ENCODE data around the gene TMED10.
"Not testable (repeated sequence)": the region's sequence is repeated elsewhere in the genome, so short reads cannot be mapped to it uniquely, and the experiment has no call there.

Gene TMED10

DNA sequence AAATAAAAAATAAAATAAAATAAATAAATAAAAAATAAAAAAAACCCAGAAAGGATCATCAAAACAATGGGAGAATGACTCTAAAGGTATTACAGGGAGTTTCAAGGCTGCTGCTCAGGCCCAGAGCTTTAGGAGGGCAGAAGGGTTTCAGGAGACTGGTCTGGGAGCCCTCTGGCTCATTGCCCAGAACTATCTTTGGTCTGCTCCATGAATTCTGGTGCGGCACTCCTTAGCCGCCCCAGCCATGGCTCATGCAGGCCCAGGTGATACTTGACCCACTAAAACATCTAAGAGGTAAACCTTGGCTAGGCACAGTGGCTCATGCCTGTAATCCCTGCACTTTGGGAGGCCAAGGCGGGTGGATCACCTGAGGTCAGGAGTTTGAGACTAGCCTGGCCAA, 14.7 kb upstream of the TMED10 start:
- DNase-seq = no peak

- DNase-seq = no peak
Measured at GRCh38 chr14:75190023-75190422, 13.6 kb upstream of the TMED10 start.

DNA sequence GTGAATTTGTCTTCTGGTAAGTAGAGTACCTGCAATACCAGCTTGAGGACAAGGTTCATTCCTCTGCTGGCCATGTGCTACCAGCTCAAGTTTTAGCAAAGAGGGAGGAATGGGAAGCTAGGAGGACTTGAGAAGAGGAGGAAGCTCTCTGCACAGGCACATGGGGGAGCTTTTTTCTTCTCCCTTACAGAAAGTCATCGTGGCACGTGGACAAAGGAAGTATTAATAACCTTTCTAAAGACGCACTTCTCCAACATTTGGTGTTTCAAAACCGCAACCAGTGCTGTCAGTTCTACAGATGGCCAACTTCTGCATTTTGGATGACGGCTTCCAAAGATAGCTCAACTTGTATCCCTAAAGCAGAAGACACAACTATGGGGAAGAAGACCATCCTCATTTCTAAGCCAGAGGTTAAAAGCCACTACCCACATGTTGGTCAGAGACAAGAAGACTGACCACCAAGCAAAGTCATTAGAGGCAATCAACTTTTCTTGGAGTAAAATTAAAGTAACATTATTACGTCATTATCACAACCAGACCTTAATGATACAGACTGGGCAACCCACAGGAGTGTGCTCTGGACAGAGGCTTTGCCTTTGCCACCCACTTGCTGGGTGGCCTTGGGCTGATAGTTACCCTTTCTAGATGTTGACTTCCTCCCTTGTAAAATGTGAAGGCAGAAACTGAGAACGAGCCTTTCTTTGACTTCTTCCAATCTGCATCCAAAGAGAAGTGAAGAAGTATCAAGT, 12.3 kb upstream of the TMED10 start:
- DNase-seq = peak in 9 of 51 donors; percentile 4 to 51 (median 17)

DNA sequence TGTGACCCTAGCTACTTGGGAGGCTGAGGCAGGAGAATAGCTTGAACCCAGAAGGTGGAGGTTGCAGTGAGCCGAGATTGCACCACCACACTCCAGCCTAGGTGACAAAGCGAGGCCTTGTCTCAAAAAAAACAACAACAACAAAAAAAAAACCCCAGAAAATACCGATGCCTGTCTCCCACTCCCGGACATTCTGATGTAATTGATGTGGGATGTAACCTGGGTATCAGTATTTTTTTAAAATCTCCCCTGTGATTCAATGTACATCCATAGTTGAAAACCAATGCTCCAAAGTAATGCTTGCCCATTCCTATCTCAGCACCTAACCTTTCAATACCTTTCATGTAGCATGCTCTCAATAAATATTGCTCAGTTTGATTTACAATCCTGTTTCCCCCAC, 11.7 kb upstream of the TMED10 start:
- DNase-seq = no peak

DNA sequence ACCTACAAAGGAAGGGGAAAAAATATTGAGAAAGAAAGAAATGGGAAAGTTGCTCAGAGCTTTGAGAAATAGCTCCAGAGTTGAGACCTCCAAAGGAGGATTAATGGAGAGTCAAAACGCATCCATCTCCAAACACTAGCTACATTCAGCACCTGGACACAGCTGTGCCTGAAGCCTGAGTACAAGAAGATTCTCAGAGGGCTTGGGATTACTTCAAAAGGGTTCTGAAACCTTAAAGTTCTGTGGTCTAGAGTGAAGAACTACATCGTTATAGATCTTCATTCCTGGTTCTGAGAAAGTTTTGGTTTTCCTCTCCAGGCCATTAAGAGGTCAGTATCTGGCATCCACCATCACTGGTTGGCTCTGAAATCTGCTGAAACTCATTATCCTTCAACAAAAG, 10.5 kb upstream of the TMED10 start:
- no peak for DNase-seq

- DNase-seq = no peak
Measured at GRCh38 chr14:75185251-75186040, 9.0 kb upstream of the TMED10 start.

DNA sequence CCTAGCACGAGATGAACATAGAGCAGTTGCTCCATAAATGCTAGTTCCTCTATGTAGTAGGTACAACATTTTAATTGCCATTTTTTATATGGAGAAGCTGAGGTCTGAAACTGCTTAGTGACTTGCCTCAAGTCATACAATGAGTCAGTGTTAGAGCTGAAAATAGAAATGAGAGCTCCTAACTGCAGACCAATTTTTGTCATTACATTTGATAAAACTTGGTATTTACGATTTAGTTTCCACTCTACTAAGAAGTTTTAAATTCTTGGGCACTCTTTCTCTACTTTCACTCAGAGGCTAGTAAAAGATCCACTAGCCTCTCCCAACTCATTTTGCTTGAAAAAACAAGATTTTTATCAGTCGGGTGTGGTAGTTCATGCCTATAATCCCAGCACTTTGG, 8.1 kb upstream of the TMED10 start:
- no peak for DNase-seq

GRCh38 chr14:75184039-75184438, 7.6 kb upstream of the TMED10 start:
- DNase-seq = no peak

DNA sequence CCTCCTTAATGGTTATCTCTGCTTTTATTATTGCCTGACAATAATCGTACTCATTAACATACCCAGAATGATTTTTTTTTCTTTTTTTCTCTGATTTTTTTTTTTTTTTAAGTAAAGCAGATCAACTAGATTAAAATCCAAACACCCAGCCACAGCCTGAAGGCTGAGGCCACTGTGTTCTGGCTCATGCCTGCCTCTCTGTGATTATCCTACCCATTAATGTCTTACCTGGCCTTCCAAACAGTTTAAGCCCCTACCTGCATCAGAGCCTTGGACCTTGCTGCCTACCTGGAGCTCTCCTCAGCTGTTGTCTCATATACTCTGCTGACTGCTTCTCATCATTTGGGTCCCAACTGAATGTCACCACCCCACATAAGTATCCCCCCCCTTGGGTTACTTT, 6.8 kb upstream of the TMED10 start:
- DNase-seq = no peak

DNA sequence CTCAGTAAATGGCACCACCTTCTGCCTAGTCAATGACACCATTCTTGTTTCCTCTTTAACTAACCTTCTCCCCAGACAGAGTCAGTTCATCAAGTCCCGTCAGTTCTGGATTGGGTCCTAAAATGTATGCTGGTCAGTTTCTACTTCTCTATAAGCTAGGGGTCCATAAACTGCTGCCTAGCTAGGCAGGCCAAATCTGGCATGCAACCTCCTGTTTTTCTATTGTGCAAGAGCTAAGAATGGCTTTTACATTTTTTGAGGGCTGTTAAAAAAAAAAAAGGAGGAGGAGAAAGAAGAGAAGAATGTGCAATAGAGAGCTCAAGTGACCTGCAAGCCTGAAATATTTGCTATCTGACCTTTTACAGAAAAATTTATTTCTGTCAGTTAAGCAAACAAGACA, 6.4 kb upstream of the TMED10 start:
- no peak for DNase-seq

DNA sequence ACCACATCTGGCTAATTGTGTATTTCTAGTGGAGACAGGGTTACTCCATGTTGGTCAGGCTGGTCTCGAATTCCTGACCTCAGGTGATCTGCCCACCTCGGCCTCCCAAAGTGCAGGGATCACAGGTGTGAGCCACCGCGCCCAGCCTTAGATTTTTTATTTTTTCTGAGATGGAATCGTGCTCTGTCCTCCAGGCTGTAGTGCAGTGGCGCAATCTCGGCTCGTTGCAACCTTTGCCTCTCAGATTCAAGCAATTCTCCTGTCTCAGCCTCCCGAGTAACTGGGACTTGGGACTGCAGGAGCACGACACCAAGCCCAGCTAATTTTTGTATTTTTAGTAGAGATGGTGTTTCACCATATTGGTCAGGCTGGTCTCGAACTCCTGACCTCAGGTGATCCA, 5.8 kb upstream of the TMED10 start:
- not testable (repeated sequence) for DNase-seq

GRCh38 chr14:75181293-75182062, 5.1 kb upstream of the TMED10 start:
- DNase-seq = no peak

DNA sequence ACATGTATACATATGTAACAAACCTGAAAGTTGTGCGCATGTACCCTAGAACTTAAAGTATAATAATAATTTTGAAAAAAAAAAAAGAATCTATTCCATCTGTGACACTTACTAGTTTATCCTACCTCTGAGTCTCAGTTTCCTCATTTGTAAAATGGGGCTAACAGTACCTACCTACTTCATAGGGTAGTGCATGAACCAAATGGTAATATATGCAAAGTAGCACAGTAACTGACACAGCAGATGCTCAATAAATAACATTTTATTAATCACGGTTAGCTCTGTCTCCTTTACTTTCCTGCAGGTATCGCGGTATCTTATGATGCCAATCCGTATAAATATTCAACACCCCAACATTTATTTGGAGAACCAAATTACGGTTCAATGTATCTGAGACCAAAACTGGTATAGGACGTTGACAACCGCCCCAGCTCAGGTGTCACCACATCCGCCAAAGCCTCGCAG, 703 bp downstream of the TMED10 start:
- DNase-seq = no peak

- DNase-seq = no peak
Measured at GRCh38 chr14:75174066-75174465, 2.3 kb downstream of the TMED10 start.

DNA sequence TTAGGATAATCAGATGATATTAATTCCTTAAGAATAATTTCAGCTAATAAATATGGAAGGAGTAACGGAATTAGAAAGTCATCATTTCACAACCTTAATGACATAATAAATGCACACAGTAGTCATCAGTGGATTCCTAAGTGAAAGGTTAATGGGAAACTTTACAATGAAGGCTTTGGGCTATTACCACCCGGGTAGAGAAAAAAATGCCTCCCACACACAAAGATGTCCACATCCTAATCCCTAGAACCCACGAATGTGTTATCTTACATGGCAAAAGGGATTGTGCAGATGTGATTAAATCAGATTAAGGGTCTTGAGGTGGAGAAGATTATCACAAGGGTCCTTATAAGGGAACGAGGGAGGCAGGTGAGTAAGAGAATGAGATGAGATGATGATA, 5.6 kb downstream of the TMED10 start:
- DNase-seq = no peak

GRCh38 chr14:75168586-75169335, 7.7 kb downstream of the TMED10 start:
- DNase-seq = no peak

- DNase-seq = no peak
Measured at GRCh38 chr14:75167325-75167724, 9.1 kb downstream of the TMED10 start.

DNA sequence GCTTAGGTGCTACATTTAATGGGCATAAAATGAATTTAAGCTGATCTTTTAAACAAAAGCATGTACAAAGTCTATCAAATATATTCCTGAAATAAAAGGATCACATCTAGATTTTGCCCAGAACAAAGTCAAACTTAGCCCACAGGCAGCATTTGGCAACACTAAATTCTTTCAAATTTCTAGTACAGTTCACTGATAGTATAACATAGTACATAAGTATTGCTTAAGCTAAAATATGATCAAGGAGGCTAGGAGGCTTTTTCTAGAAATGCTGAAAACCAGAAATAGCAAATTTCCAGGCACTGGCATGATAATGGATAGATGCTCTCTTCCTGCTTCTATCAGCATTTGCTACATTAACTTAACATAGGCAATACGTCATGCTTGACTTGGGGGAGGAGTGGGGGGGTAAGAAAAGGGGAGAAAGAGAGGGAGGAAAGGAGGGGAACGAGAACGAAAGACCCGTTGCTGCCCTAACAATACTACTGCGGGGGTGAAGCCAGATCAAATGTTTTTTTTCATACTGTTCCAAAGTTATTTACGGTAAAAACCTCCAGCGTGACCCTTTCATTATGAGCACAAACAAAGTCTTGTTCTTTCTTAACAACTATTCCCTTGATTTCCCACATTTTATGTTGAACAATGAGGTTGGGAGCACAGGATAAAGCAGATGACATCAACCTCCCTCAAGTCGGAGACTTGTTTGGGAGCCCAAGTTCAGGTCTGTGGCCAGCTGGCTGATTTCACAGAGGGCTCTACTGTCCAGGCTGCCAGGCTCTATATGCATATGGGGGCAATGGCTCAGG, 10.6 kb downstream of the TMED10 start:
- DNase-seq = peak in 44 of 51 donors; percentile 9 to 89 (median 64)

- no peak for DNase-seq
Measured at GRCh38 chr14:75164809-75165208, 11.6 kb downstream of the TMED10 start.

- DNase-seq = no peak
Measured at GRCh38 chr14:75163677-75164076, 12.7 kb downstream of the TMED10 start.

DNA sequence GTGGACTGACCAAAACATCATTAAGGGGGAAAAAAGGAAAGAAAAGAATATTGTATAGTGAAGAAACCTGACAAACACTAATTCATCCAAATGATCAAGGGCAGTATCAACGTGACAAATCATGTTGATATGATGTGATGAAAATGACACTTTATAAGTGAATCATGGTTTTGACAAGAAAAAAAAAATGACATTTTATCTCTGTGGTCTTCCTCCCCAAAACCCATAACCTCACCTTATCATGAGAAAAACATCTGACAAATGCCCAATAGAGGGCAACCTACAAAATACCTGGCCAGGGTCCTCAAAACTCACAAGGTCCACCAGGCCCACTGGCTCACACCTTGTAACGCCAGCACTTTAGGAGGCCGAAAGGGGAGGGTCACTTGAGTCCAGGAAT, 13.8 kb downstream of the TMED10 start:
- no peak for DNase-seq
